ENCODE data around the gene LEKR1.
A peak's percentile ranks its signal among the peaks of the same experiment; 100 is the strongest.

Gene LEKR1

GRCh38 chr3:156826144-156826895 is at the start of gene LEKR1:
TSS of gene LEKR1 (plus strand) at chr3:156826353. CDS start at chr3:156829330, 2,977 bp downstream.
- peaks cover 24% of the 10 kb centered on the region for H3K4me1 Mint-ChIP-seq
- no peaks in the 10 kb centered on the region for H3K9me3 Mint-ChIP-seq
- H3K36me3 Mint-ChIP-seq (ENCODE audit: insufficient read depth), result peaks cover 14% of the 10 kb centered on the region

DNA sequence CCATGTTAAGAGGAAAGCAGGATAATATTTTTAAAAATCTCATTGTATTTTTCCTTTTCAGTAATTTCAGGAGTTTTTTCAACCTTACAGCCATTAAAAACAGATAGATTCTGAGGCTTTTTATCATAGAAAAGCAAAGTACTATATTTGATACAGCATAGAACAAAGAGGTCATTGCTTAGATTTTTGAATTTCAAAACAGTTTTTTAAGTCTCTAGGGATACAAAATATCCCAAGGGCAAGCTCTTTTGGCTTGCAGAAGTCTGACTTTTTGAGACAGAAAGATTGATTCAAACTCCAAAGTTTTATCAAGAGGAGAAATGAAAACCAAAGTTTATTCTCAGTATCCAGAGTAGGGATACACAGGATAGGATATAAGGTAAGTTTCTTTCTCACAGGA is 49.3 kb upstream of the LEKR1 start:
- Mint-ChIP-seq H3K27ac (ENCODE audit: low read depth) (no peak overlapping the region), H3K4me1 (no peaks in the 10 kb centered on the region), H3K9me3 (no peaks in the 10 kb centered on the region), H3K27me3 (no peaks in the 10 kb centered on the region), H3K4me3 (no peak overlapping the region), H3K36me3 (ENCODE audit: insufficient read depth) (peaks cover 2% of the 10 kb centered on the region)
- no peak for ATAC-seq (replicated peaks; ENCODE audit: extremely low read depth, poor library complexity, severe bottlenecking)
- no peak for DNase-seq (ENCODE audit: low spot score in 2 of 2)

More at GRCh38 chr3:156826144-156826895, at the start of gene LEKR1:
- H3K27ac Mint-ChIP-seq (ENCODE audit: low read depth), result peak within 1 kb of the TSS; percentile 88
- ATAC-seq (replicated peaks; ENCODE audit: extremely low read depth, poor library complexity, severe bottlenecking), result peak; percentile 71
- H3K27me3 Mint-ChIP-seq, result no peaks in the 10 kb centered on the region
- H3K4me3 Mint-ChIP-seq, result peak within 1 kb of the TSS; percentile 86
- peak; percentile 37 to 51 for DNase-seq (ENCODE audit: low spot score in 2 of 2)

GRCh38 chr3:156781310-156782230 is 44.6 kb upstream of the LEKR1 start:
- Mint-ChIP-seq H3K36me3 (ENCODE audit: insufficient read depth) (peaks cover 2% of the 10 kb centered on the region), H3K27me3 (no peaks in the 10 kb centered on the region), H3K4me1 (no peaks in the 10 kb centered on the region), H3K9me3 (no peaks in the 10 kb centered on the region), H3K4me3 (no peak overlapping the region), H3K27ac (ENCODE audit: low read depth) (no peak overlapping the region)
- ATAC-seq (replicated peaks; ENCODE audit: extremely low read depth, poor library complexity, severe bottlenecking), result no peak
- DNase-seq (ENCODE audit: low spot score in 2 of 2), result no peak

DNA sequence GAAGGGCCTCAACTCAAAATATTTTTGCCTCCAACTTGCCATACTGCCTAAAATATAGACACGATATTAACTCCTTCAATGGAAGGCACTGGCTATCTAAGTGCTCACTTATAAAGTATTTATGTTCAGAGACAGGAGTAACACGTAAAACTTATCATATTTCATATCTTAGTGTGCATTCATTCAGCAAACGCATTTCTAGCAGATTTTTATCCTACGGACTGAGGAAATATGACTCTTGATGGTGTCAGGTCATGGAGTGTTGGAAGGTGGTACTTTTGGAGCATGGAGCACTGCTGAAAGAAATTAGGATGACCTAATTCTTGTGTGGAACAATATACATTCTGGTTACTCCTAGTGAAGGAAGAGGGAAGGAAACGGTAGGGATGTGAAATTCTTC is 43.8 kb upstream of the LEKR1 start:
- H3K27ac Mint-ChIP-seq (ENCODE audit: low read depth), result no peak overlapping the region
- H3K4me3 Mint-ChIP-seq, result no peak overlapping the region
- no peaks in the 10 kb centered on the region for H3K4me1 Mint-ChIP-seq
- H3K27me3 Mint-ChIP-seq, result no peaks in the 10 kb centered on the region
- ATAC-seq (replicated peaks; ENCODE audit: extremely low read depth, poor library complexity, severe bottlenecking) (no peak), DNase-seq (ENCODE audit: low spot score in 2 of 2) (no peak)
- peaks cover 2% of the 10 kb centered on the region for H3K36me3 Mint-ChIP-seq (ENCODE audit: insufficient read depth)
- H3K9me3 Mint-ChIP-seq, result no peaks in the 10 kb centered on the region

DNA sequence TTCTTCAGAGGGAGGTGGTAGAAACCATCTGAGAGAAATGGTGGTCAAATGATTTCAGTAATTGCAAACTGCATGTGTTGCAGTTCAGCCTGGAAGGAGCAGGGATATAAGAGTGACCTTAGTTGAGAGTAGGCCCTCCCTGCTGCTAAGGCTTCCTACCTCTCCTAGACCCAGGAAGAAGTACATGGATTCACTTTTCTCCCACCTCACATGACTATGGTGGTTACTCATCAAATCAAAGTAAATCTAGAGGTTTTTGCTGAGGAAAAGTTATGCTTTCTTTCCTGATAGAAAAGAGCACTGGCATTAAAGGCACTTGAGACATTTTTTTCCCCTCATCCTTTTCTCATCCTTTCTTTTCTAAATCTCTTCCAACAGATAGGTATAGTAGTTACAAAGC is 43.2 kb upstream of the LEKR1 start:
- no peak overlapping the region for H3K4me3 Mint-ChIP-seq
- ATAC-seq (replicated peaks; ENCODE audit: extremely low read depth, poor library complexity, severe bottlenecking) (no peak), DNase-seq (ENCODE audit: low spot score in 2 of 2) (no peak)
- H3K27me3 Mint-ChIP-seq, result no peaks in the 10 kb centered on the region
- H3K4me1 Mint-ChIP-seq, result peaks cover 1% of the 10 kb centered on the region
- no peaks in the 10 kb centered on the region for H3K9me3 Mint-ChIP-seq
- no peak overlapping the region for H3K27ac Mint-ChIP-seq (ENCODE audit: low read depth)
- peaks cover 2% of the 10 kb centered on the region for H3K36me3 Mint-ChIP-seq (ENCODE audit: insufficient read depth)

GRCh38 chr3:156787001-156787400 is 39.2 kb upstream of the LEKR1 start:
- no peak overlapping the region for H3K4me3 Mint-ChIP-seq
- H3K27ac Mint-ChIP-seq (ENCODE audit: low read depth), result no peak overlapping the region
- no peaks in the 10 kb centered on the region for H3K9me3 Mint-ChIP-seq
- ATAC-seq (replicated peaks; ENCODE audit: extremely low read depth, poor library complexity, severe bottlenecking) (no peak), DNase-seq (ENCODE audit: low spot score in 2 of 2) (no peak)
- peaks cover 5% of the 10 kb centered on the region for H3K4me1 Mint-ChIP-seq
- no peaks in the 10 kb centered on the region for H3K36me3 Mint-ChIP-seq (ENCODE audit: insufficient read depth)
- no peaks in the 10 kb centered on the region for H3K27me3 Mint-ChIP-seq

GRCh38 chr3:156787926-156788663 is 38.1 kb upstream of the LEKR1 start:
- ATAC-seq (replicated peaks; ENCODE audit: extremely low read depth, poor library complexity, severe bottlenecking), result no peak
- Mint-ChIP-seq H3K4me3 (no peak overlapping the region), H3K36me3 (ENCODE audit: insufficient read depth) (no peaks in the 10 kb centered on the region), H3K9me3 (no peaks in the 10 kb centered on the region), H3K27ac (ENCODE audit: low read depth) (no peak overlapping the region), H3K4me1 (peaks cover 11% of the 10 kb centered on the region), H3K27me3 (no peaks in the 10 kb centered on the region)
- no peak for DNase-seq (ENCODE audit: low spot score in 2 of 2)

DNA sequence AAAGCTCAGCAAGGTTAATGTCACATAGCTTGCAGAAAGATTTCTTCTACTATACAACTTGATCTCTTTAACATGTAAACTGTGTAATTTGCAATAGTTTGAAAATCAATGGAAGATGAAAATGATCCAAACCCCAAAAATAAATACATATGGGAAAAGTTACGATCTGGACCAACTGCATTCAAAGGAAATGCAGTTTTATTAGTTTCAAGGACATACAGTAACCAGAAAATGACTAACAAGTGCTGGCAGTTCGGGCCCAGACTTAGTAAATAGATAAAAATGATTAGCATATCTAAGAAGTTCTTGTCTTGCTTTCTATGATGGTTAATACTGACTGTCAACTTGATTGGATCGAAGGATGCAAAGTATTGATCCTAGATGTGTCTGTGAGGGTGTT is 37.3 kb upstream of the LEKR1 start:
- no peaks in the 10 kb centered on the region for H3K36me3 Mint-ChIP-seq (ENCODE audit: insufficient read depth)
- H3K9me3 Mint-ChIP-seq, result no peaks in the 10 kb centered on the region
- no peak overlapping the region for H3K27ac Mint-ChIP-seq (ENCODE audit: low read depth)
- no peak overlapping the region for H3K4me3 Mint-ChIP-seq
- H3K4me1 Mint-ChIP-seq, result peaks cover 15% of the 10 kb centered on the region
- no peak for ATAC-seq (replicated peaks; ENCODE audit: extremely low read depth, poor library complexity, severe bottlenecking)
- H3K27me3 Mint-ChIP-seq, result no peaks in the 10 kb centered on the region
- no peak for DNase-seq (ENCODE audit: low spot score in 2 of 2)

GRCh38 chr3:156790156-156790555 is 36.0 kb upstream of the LEKR1 start:
- Mint-ChIP-seq H3K4me3 (no peak overlapping the region), H3K27me3 (no peaks in the 10 kb centered on the region), H3K27ac (ENCODE audit: low read depth) (no peak overlapping the region), H3K9me3 (no peaks in the 10 kb centered on the region), H3K36me3 (ENCODE audit: insufficient read depth) (no peaks in the 10 kb centered on the region), H3K4me1 (peaks cover 15% of the 10 kb centered on the region)
- ATAC-seq (replicated peaks; ENCODE audit: extremely low read depth, poor library complexity, severe bottlenecking), result no peak
- no peak for DNase-seq (ENCODE audit: low spot score in 2 of 2)

GRCh38 chr3:156792114-156792513 is 34.0 kb upstream of the LEKR1 start:
- Mint-ChIP-seq H3K9me3 (no peaks in the 10 kb centered on the region), H3K4me3 (no peak overlapping the region), H3K4me1 (peaks cover 21% of the 10 kb centered on the region), H3K27ac (ENCODE audit: low read depth) (peak overlapping the region; percentile 56), H3K36me3 (ENCODE audit: insufficient read depth) (no peaks in the 10 kb centered on the region), H3K27me3 (no peaks in the 10 kb centered on the region)
- DNase-seq (ENCODE audit: low spot score in 2 of 2) (no peak), ATAC-seq (replicated peaks; ENCODE audit: extremely low read depth, poor library complexity, severe bottlenecking) (no peak)

DNA sequence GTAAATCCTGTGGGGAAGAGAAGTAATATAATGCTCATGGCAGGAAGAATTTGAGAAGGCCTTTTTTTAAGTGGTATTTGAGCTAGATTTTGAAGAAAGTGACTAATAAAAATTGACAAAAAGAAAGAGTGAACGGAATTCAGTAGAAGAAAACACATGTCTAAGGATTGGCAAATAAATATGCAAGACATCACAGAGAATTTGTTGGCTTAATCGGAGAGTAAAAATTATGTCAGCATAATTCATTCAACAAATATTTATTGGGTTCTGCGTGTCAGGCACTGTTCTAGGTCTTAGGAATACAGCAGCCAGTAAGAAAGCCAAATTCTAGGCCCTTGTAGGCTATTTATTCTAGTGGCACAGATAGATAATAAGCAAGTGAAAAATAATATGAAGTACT is 33.6 kb upstream of the LEKR1 start:
- Mint-ChIP-seq H3K27ac (ENCODE audit: low read depth) (peak overlapping the region; percentile 56), H3K9me3 (no peaks in the 10 kb centered on the region), H3K4me1 (peaks cover 21% of the 10 kb centered on the region), H3K36me3 (ENCODE audit: insufficient read depth) (no peaks in the 10 kb centered on the region), H3K27me3 (no peaks in the 10 kb centered on the region), H3K4me3 (no peak overlapping the region)
- ATAC-seq (replicated peaks; ENCODE audit: extremely low read depth, poor library complexity, severe bottlenecking) (no peak), DNase-seq (ENCODE audit: low spot score in 2 of 2) (no peak)

DNA sequence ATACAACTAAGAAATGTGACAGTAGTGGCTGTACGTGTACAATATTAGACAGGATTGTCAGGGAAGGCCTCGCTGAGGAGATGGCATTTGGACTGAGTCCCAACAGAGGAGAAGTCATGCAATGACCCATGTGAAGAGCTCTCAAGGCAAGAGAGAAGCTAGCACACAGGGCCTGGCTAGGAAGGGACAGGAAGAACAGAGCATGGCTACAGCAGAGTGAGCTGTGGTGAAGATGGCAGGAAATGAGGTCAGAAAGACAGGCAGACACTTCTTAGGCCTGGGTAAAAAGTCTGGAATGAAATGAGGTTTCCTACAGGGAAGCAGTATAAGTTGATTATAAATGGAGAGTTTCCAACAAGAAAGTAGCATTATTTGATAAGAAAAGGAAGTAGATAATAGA is 33.2 kb upstream of the LEKR1 start:
- H3K4me1 Mint-ChIP-seq, result peaks cover 19% of the 10 kb centered on the region
- H3K9me3 Mint-ChIP-seq, result no peaks in the 10 kb centered on the region
- DNase-seq (ENCODE audit: low spot score in 2 of 2) (no peak), ATAC-seq (replicated peaks; ENCODE audit: extremely low read depth, poor library complexity, severe bottlenecking) (peak; percentile 54)
- peak overlapping the region; percentile 56 for H3K27ac Mint-ChIP-seq (ENCODE audit: low read depth)
- H3K4me3 Mint-ChIP-seq, result no peak overlapping the region
- H3K36me3 Mint-ChIP-seq (ENCODE audit: insufficient read depth), result no peaks in the 10 kb centered on the region
- H3K27me3 Mint-ChIP-seq, result no peaks in the 10 kb centered on the region
